K562 (cell line): ENCODE measurements around the gene HEXIM2. TPM values are rescaled to one million over a fixed set of nuclear protein-coding genes. Genes with fewer than 3 reads are reported as not detected.

ENCODE experiments used
- CLOCK ChIP-seq: fragments of 250-450 bp; sonication (Bioruptor Pico); IDR thresholded peaks from 2 replicates; pipeline ENCODE4 v1.4.0; 2020; ENCODE audit warnings: mild to moderate bottlenecking, moderate library complexity, borderline replicate concordance
- ESRRA ChIP-seq: fragments of 450-650 bp; IDR thresholded peaks from 2 replicates; pipeline ENCODE4 v1.6.1; 2014; ENCODE audit warnings: low read depth, mild to moderate bottlenecking, moderate library complexity, borderline replicate concordance
- FOXA3 ChIP-seq, 2 experiments: fragments of 450-650 bp in 1 of 2; sonication (generic) in 1 of 2; formaldehyde crosslinking; IDR thresholded peaks in 1 of 2; conservative IDR thresholded peaks in 1 of 2; 2 replicates each; pipeline versions ENCODE4 v1.4.0 to v1.8.0; 2020 to 2022; ENCODE audit warnings: mild to moderate bottlenecking in 2 of 2, missing genetic modification reagents in 1 of 2
- FOXK2 ChIP-seq, 2 experiments: fragments of 450-650 bp; IDR thresholded peaks in 1 of 2; conservative IDR thresholded peaks in 1 of 2; 2 replicates each; pipeline ENCODE4 v1.6.1; 2016; ENCODE audit warnings: low read depth in 2 of 2, mild to moderate bottlenecking in 1 of 2
- HNRNPL ChIP-seq: fragments of 200-400 bp; formaldehyde crosslinking; IDR thresholded peaks from 2 replicates; pipeline ENCODE4 v1.6.1; 2017; ENCODE audit warnings: low read depth, mild to moderate bottlenecking, low read length
- IFI16 ChIP-seq: fragments of 250-450 bp; sonication (Bioruptor Pico); IDR thresholded peaks from 2 replicates; pipeline ENCODE4 v2.1.2; 2022; ENCODE audit warnings: mild to moderate bottlenecking, inconsistent platforms
- LEF1 ChIP-seq: fragments of 450-650 bp; IDR thresholded peaks from 2 replicates; pipeline ENCODE4 v1.6.1; 2016; ENCODE audit warnings: mild to moderate bottlenecking
- MECOM ChIP-seq: fragments of 250-450 bp; sonication (Bioruptor Pico); IDR thresholded peaks from 2 replicates; pipeline ENCODE4 v1.8.0; 2022; ENCODE audit warnings: inconsistent platforms
- NFRKB ChIP-seq: fragments of 450-650 bp; IDR thresholded peaks from 2 replicates; pipeline ENCODE4 v1.6.1; 2016; ENCODE audit warnings: low read depth
- NONO ChIP-seq, 2 experiments: fragments of 200-400 bp in 1 of 2; fragments of 450-650 bp in 1 of 2; formaldehyde crosslinking in 1 of 2; IDR thresholded peaks; 2 replicates each; pipeline ENCODE4 v1.6.1; 2017; ENCODE audit warnings: low read depth in 2 of 2, mild to moderate bottlenecking in 2 of 2, moderate library complexity in 2 of 2, low read length in 1 of 2
- PHF20 ChIP-seq: fragments of 450-650 bp; IDR thresholded peaks from 2 replicates; pipeline ENCODE4 v1.6.1; 2018; ENCODE audit not compliant: partially characterized antibody
- PHF8 ChIP-seq: fragments of 200-600 bp; sonication (generic); IDR thresholded peaks from 2 replicates; pipeline ENCODE4 v1.6.1; 2012; ENCODE audit warnings: mixed run types, mild to moderate bottlenecking, inconsistent platforms, low read length, moderate library complexity, borderline replicate concordance
- RBM39 ChIP-seq: fragments of 200-400 bp; formaldehyde crosslinking; optimal IDR thresholded peaks from 2 replicates; pipeline ENCODE3; 2018; ENCODE audit warnings: low read depth, low read length
- SIN3A ChIP-seq, 2 experiments: fragments of 150-350 bp in 1 of 2; IDR thresholded peaks; 2 replicates each; pipeline ENCODE4 v1.6.1; 2011 to 2016; ENCODE audit warnings: borderline replicate concordance in 2 of 2, low read depth in 2 of 2, low read length in 2 of 2, mild to moderate bottlenecking in 2 of 2, moderate library complexity in 2 of 2; ENCODE audit not compliant: control insufficient read depth in 1 of 2
- SMAD4 ChIP-seq: fragments of 250-450 bp; sonication (Bioruptor Pico); conservative IDR thresholded peaks from 2 replicates; pipeline ENCODE4 v1.8.0; 2021; ENCODE audit warnings: inconsistent platforms, mild to moderate bottlenecking, moderate library complexity
- TAF9B ChIP-seq: fragments of 450-650 bp; IDR thresholded peaks from 2 replicates; pipeline ENCODE4 v1.6.1; 2018; ENCODE audit warnings: mild to moderate bottlenecking; ENCODE audit not compliant: partially characterized antibody
- TBL1XR1 ChIP-seq, 2 experiments: IDR thresholded peaks; 2 replicates each; pipeline ENCODE4 v1.6.1; 2012; ENCODE audit warnings: improper control_type of control experiment in 2 of 2, low read length in 2 of 2, mild to moderate bottlenecking in 1 of 2
- TCF7L2 ChIP-seq: fragments of 150-350 bp; IDR thresholded peaks from 2 replicates; pipeline ENCODE4 v1.6.1; 2016; ENCODE audit warnings: low read depth, mild to moderate bottlenecking, low read length, moderate library complexity
- ZNF184 ChIP-seq: sonication (generic); formaldehyde crosslinking; IDR thresholded peaks from 2 replicates; pipeline ENCODE4 v1.5.0; 2020; ENCODE audit warnings: missing genetic modification reagents
- polyA plus RNA-seq, 8 experiments: library from polyadenylated mRNA; depleted of rRNA in 4 of 8; stranded (reverse) in 5 of 8; unstranded in 3 of 8; fragments of >200 nt; fragmentation: Nextera tagmentation in 2 of 8; fragmentation: Illumina TruSeq in 1 of 8; extraction: Ambion mirVana in 2 of 8; extraction: Trizol in 1 of 8; gene quantifications; 2 replicates each; pipeline versions ENCODE4 v1.2.1 to v1.2.3, GENCODE V29; 2011 to 2014; ENCODE audit warnings: inconsistent platforms in 1 of 8, missing spikeins in 1 of 8
- total RNA-seq, 7 experiments: library from RNA; depleted of rRNA in 6 of 7; stranded (reverse); fragments of >200 nt in 6 of 7; fragmentation: Illumina TruSeq in 2 of 7; extraction: Trizol in 2 of 7; gene quantifications; 2 replicates each; pipeline versions ENCODE4 v1.2.1 to v1.2.3, GENCODE V29; 2011 to 2021; ENCODE audit warnings: low replicate concordance in 1 of 7
- TF ChIP-seq, protein P1 (sequence below): fragments of 200-800 bp; sonication (Bioruptor generic); IDR thresholded peaks from 2 replicates; pipeline ENCODE4 v1.6.1; 2016; ENCODE audit warnings: missing genetic modification characterization, missing compliant biosample characterization

Gene HEXIM2
- total and polyA plus RNA-seq, 9 of the 15 experiments (the other 6 are each of a cell fraction or from before 2014, with no cell fraction given): 0.69 to 3.4 (median 1.1) TPM; not detected in 2

DNA sequence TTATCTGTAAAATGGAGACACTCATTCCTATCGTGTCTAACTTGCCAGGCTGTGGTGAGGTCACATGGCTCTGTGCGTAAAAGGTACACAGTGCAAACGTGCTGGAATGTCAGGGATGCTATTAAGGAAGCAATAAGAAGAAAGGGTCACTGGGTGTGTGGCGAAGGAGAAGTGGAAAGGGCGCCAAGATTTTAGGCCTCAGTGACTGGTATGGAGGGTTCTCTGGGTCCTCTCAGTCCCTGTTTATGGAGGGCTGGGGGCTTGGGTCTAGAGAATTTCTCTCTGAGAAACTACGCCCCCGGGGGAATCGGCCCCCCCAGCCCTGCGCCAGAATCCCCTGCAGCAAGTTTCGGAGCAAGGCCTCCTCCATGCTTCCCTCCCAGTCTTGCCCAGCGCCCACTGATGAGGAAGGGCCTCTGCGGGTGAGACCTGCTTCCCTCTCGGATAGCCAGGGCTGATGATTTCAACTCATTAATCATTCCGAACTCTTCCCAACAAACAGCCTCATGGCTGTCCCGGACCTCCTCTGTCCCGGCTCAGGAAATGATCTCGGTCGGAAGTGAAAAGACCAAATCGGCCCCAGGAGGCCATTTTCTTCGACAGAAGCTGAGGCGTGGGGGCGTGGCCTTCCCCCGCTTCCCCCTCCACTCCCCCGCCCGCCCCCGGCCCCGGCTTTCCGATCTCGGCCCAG, 14.6 kb upstream of the HEXIM2 start (continued):
- TF ChIP-seq HNRNPL: no peak
- peak in 1 of 2 experiments; percentile 74; a peak in 2 of 4 replicates for TF ChIP-seq FOXA3 (CRISPR knock-in tag; conservative IDR thresholded peaks at IDR 0.05 in 1 of 2, IDR thresholded peaks at IDR 0.05 in 1 of 2)
- no peak for TF ChIP-seq ZNF184 (CRISPR knock-in tag)
- TF ChIP-seq CLOCK: peak; percentile 45; the same call in 1 of the 2 replicates
- TF ChIP-seq NFRKB: peak; percentile 95
- peak; percentile 77 for TF ChIP-seq PHF8
- no peak for TF ChIP-seq TCF7L2
- TF ChIP-seq TAF9B: peak; percentile 49
- peak in 1 of 2 experiments; percentile 12; a peak in 2 of 4 replicates for TF ChIP-seq TBL1XR1 (IDR thresholded peaks at IDR 0.05; ENCODE audit: low read length in 2 of 2)
- TF ChIP-seq NONO (IDR thresholded peaks at IDR 0.05; ENCODE audit: low read depth in 2 of 2, low read length in 1 of 2): no peak
- TF ChIP-seq MECOM: no peak; the same call in 1 of the 2 replicates
- peak; percentile 1 for TF ChIP-seq PHF20
- TF ChIP-seq SMAD4: peak; percentile 63
- peak; percentile 91 to 94 for TF ChIP-seq FOXK2 (conservative IDR thresholded peaks at IDR 0.05 in 1 of 2, IDR thresholded peaks at IDR 0.05 in 1 of 2; ENCODE audit: low read depth in 2 of 2)
- TF ChIP-seq, protein P1, sequence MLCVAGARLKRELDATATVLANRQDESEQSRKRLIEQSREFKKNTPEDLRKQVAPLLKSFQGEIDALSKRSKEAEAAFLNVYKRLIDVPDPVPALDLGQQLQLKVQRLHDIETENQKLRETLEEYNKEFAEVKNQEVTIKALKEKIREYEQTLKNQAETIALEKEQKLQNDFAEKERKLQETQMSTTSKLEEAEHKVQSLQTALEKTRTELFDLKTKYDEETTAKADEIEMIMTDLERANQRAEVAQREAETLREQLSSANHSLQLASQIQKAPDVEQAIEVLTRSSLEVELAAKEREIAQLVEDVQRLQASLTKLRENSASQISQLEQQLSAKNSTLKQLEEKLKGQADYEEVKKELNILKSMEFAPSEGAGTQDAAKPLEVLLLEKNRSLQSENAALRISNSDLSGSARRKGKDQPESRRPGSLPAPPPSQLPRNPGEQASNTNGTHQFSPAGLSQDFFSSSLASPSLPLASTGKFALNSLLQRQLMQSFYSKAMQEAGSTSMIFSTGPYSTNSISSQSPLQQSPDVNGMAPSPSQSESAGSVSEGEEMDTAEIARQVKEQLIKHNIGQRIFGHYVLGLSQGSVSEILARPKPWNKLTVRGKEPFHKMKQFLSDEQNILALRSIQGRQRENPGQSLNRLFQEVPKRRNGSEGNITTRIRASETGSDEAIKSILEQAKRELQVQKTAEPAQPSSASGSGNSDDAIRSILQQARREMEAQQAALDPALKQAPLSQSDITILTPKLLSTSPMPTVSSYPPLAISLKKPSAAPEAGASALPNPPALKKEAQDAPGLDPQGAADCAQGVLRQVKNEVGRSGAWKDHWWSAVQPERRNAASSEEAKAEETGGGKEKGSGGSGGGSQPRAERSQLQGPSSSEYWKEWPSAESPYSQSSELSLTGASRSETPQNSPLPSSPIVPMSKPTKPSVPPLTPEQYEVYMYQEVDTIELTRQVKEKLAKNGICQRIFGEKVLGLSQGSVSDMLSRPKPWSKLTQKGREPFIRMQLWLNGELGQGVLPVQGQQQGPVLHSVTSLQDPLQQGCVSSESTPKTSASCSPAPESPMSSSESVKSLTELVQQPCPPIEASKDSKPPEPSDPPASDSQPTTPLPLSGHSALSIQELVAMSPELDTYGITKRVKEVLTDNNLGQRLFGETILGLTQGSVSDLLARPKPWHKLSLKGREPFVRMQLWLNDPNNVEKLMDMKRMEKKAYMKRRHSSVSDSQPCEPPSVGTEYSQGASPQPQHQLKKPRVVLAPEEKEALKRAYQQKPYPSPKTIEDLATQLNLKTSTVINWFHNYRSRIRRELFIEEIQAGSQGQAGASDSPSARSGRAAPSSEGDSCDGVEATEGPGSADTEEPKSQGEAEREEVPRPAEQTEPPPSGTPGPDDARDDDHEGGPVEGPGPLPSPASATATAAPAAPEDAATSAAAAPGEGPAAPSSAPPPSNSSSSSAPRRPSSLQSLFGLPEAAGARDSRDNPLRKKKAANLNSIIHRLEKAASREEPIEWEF: peak; percentile 37; the same call in 1 of the 2 replicates
- TF ChIP-seq ESRRA: peak; percentile 83
- peak; percentile 48; the same call in 1 of the 2 replicates for TF ChIP-seq LEF1
- 0 out of 4 replicates have a peak, but pooled peaks of 1 of the 2 experiments have one; percentile 38 for TF ChIP-seq SIN3A (IDR thresholded peaks at IDR 0.05; ENCODE audit: borderline replicate concordance in 2 of 2, control insufficient read depth in 1 of 2, low read depth in 2 of 2, low read length in 2 of 2)
- no peak for TF ChIP-seq IFI16 (CRISPR knock-in tag)
- TF ChIP-seq RBM39: peak; percentile 7
